Measurements from ENCODE around the gene ATN1.

ATN1 gene

GRCh38 chr12:6944381-6945186, 16.8 kb downstream of the ATN1 start:
- peak; percentile 85 for DNase-seq (ENCODE audit: low spot score)

- DNase-seq (ENCODE audit: low spot score): no peak
Observed at GRCh38 chr12:6945613-6946012, 17.9 kb downstream of the ATN1 start.

DNA sequence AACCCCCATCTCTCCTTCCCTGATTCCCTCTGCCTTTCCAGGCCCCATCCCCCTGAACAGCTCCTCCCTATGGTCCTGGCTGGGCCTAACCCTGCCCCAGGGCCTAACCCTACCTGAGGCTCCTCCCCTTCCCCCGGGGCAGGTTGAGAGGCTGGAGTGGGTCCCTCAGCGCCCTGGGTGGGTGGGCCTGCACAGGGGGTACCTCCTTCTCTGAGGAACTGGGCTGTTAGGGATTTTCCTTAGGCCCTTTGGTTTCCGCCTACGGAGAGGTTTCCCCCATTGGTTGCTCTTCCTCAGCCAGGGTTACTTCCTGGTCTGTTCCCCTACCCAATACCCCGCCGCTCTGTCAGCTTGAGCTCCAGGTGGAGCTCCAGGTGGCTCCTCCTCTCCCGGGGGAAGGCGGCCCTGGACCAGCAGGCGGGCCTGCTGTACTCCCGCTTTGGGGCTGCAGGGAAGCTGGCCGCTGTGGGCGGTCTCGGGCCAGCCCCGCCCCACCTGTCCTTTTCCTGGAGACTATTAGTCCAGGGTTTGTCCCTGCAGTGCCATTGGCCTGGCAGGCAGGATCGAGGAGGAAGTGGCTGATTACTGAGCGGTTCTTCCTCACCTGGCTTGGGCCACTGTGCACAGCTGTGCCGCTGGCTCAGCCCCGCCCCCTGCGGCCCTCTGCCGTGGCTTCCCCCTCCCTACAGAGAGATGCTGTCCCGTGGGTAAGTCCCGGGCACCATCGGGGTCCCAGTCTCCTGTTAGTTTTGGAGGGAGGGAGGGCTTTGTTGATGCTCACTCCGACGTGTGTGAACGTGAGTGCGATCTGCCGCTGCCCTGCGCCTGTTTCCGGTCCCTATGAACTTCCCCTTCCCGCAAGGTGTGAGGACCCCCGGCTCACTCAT, 18.5 kb downstream of the ATN1 start:
- no peak for DNase-seq (ENCODE audit: low spot score)

DNA sequence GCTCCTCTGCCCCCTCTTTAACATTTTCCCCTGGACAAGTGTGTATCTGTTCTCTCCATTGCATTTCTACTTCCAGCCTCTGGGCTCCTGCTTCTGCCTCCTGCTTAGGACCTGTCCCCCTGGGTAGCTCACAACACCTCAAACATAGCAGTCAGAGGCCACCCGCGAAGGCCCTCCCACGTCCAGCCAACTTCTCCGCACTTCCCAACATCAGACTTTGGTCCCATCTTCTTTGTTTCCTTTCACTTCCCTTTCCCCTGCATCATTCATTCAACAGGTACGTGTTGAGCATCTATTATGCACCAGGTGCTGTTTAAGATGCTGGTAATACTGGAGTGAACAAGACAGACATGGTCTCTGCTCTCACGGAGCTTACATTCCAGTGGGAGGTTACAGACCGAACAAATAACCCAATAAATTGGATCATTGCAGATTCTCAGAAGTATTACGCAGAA, 19.2 kb downstream of the ATN1 start:
- DNase-seq (ENCODE audit: low spot score): no peak

DNA sequence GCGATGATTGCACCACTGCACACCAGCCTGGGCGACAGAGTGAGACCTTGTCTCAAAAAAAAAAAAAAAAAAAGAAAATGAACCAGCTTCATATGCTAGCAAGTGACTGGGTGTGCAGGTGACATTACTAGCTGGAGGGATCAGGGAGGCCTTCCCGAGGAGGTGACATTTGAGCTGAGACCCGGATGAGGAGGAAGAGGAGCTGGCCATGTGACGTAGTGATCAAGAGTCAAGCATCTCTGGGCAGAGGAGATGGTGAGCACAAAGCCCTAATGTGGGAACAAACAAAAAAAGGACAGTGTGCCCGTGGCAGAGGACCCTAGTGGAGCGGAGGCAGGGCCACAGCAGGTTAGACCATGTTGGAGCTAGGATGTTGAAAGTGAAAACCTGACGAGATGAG, 19.9 kb downstream of the ATN1 start:
- DNase-seq (ENCODE audit: low spot score): no peak

GRCh38 chr12:6948873-6949594, 21.3 kb downstream of the ATN1 start:
- no peak for DNase-seq (ENCODE audit: low spot score)

GRCh38 chr12:6950401-6950801, 22.6 kb downstream of the ATN1 start:
- DNase-seq (ENCODE audit: low spot score): no peak

DNA sequence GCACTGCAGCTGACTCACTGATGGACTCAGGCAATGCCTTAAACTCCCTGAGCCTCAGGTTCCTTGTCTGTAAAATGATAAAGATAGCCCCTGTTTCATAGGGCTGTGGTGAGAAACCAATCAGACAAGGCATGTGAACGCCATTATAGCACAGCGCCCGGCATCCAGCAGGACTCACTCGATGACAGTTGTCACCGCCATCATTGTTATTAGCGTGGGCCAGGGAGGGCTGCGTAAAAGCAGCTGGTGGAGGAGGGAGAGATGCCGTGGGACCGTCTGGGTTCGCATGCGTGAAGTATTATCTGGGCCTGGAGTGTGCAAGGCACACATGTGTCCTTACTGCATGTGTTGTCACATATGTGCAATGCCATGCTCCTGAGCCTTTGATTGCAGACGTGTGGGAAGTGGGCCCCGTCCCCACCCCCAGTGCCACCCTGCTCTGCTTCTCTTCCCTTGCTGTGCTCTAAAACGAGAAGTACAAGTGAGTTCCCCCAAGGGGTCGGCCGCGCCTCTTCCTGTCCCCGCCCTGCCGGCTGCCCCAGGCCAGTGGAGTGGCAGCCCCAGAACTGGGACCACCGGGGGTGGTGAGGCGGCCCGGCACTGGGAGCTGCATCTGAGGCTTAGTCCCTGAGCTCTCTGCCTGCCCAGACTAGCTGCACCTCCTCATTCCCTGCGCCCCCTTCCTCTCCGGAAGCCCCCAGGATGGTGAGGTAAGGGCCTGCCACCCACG, 23.2 kb downstream of the ATN1 start, which contains the start of gene PTPN6:
TSS of gene PTPN6 (plus strand) at position 546 of the 730 bp plus-strand sequence. CDS start at position 703, 157 bp downstream.
- DNase-seq (ENCODE audit: low spot score): no peak

DNA sequence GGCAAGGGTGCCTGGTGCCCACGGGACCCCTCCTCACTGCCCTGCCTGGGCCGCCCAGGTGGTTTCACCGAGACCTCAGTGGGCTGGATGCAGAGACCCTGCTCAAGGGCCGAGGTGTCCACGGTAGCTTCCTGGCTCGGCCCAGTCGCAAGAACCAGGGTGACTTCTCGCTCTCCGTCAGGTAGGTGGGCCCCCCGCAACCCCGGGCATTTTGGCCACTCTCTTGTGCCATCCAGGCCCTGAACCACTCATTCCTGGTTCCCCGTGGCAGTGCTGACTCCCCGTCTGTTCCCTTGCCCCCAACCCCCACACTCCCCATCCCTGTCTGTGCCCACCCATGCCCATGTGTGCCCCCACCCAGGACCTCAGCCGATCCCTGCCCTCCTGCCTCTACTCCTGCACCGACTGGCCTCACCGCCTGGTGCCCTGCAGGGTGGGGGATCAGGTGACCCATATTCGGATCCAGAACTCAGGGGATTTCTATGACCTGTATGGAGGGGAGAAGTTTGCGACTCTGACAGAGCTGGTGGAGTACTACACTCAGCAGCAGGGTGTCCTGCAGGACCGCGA, 23.9 kb downstream of the ATN1 start:
- no peak for DNase-seq (ENCODE audit: low spot score)

- no peak for DNase-seq (ENCODE audit: low spot score)
Observed at GRCh38 chr12:6952121-6952862, 24.5 kb downstream of the ATN1 start.

DNA sequence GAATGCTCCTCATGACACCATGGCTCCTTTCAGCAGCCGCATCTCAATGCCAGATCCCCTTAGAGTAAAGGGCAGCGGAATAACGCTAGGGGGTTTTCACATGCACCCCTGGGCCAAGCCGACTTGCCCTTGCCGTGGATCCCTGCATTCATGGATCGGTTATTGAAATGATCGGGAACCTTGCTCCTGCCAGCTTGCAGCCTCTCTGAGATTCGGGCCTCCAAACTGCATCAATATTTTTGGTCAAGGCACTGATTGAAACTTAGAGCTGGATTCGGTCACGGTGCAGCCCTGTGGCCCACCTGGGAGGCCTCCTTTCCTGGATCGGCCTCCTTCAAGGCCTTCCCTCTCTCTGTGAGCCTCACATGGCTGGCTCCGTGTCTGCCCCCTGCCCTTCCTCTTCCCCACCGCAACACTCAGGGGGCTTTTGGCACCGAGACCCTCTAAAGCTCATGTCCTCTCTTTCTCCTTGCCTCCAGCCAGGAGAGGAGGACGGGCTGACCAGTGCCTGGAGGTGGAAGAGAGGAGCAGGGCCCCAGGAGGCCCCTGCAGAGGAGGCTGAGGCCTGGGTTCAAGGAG, 25.2 kb downstream of the ATN1 start:
- DNase-seq (ENCODE audit: low spot score): no peak

DNA sequence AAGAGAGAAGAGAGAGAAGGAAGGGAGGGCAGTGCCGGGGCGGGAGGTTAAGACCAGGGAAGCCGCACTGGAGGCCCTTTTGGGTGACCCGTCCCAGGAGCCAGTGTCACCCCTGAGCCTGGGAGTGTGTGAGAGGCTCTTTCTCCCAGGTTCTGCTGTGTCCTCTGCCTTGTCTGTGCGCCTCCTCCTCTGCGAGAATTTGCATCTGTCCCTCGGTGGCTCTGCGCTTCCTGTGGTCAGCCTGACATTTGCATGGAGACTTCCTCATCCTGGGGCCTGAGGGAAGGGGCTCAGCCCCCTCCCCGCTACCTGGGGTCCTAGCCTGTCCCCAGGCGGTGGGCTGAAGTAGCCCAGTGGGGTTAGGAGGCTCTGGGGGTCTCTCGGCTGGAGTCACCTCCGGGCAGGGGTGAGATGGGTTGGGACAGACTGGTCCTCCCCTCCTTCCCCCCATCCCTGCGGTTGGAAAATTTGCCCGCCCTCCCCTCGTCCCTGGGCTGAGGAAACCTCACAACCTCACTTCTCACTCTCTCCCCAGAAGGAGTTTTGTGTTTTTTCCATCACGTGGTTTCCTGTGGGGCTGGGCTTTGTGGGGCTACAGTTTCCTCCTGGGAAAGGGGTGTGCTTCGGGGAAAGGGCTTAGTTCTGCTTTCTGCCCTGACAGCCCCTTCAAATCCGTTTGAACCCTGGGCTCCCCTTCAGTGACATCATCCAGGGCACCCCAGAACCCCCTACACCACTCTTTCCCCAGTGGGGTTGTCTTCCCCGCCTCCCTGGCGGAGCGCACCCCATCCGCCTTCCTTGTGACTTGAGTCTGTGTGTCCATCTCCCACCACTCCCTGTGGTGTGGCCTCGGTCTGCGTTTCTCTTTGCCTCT, 25.9 kb downstream of the ATN1 start:
- no peak for DNase-seq (ENCODE audit: low spot score)

- DNase-seq (ENCODE audit: low spot score): no peak
Observed at GRCh38 chr12:6954316-6955107, 26.8 kb downstream of the ATN1 start.

- DNase-seq (ENCODE audit: low spot score): no peak
Observed at GRCh38 chr12:6955108-6956020, 27.6 kb downstream of the ATN1 start.

GRCh38 chr12:6956021-6956727, 28.4 kb downstream of the ATN1 start:
- DNase-seq (ENCODE audit: low spot score): no peak

- no peak for DNase-seq (ENCODE audit: low spot score)
Observed at GRCh38 chr12:6957151-6957701, 29.5 kb downstream of the ATN1 start.
